Neural crest cell (in vitro differentiated cells): ENCODE data around the gene SLC22A1. TPM values are rescaled to one million over a fixed set of nuclear protein-coding genes. Genes with fewer than 3 reads are reported as not detected.
A peak's percentile ranks its signal among the peaks of the same experiment; 100 is the strongest.

Source experiments
- DNase-seq: peaks from one replicate; pipeline ENCODE4 v3.0.0; 2021; ENCODE audit warnings: low read depth, mixed read lengths, low spot score
- H3K27ac Mint-ChIP-seq: one replicate; pipeline ENCODE4 v1.8.0; 2021; ENCODE audit warnings: mild to moderate bottlenecking, mixed read lengths; ENCODE audit not compliant: unreplicated experiment
- H3K27me3 Mint-ChIP-seq: 2 replicates; pipeline ENCODE4 v1.8.0; 2021; ENCODE audit warnings: low read depth, mild to moderate bottlenecking, mixed read lengths
- H3K36me3 Mint-ChIP-seq: 2 replicates; pipeline ENCODE4 v1.8.0; 2021; ENCODE audit warnings: low read depth, mild to moderate bottlenecking, mixed read lengths
- H3K4me1 Mint-ChIP-seq: 2 replicates; pipeline ENCODE4 v1.8.0; 2021; ENCODE audit warnings: mixed read lengths
- H3K4me3 Mint-ChIP-seq: one replicate; pipeline ENCODE4 v1.8.0; 2021; ENCODE audit warnings: mild to moderate bottlenecking, mixed read lengths
- H3K9me3 Mint-ChIP-seq: 2 replicates; pipeline ENCODE4 v1.8.0; 2021; ENCODE audit warnings: mixed read lengths
- CTCF ChIP-seq: fragments of 200-600 bp; sonication (generic); conservative IDR thresholded peaks from 2 replicates; pipeline ENCODE4 v1.5.0; 2021; ENCODE audit warnings: antibody characterized with exemption, mild to moderate bottlenecking
- total RNA-seq: library from RNA; stranded (reverse); gene quantifications from 2 replicates; pipeline ENCODE4 v1.2.1, GENCODE V29; 2021

SLC22A1 gene
- total RNA-seq, 1 donor from 2014 or later, result 2.1 TPM

DNA sequence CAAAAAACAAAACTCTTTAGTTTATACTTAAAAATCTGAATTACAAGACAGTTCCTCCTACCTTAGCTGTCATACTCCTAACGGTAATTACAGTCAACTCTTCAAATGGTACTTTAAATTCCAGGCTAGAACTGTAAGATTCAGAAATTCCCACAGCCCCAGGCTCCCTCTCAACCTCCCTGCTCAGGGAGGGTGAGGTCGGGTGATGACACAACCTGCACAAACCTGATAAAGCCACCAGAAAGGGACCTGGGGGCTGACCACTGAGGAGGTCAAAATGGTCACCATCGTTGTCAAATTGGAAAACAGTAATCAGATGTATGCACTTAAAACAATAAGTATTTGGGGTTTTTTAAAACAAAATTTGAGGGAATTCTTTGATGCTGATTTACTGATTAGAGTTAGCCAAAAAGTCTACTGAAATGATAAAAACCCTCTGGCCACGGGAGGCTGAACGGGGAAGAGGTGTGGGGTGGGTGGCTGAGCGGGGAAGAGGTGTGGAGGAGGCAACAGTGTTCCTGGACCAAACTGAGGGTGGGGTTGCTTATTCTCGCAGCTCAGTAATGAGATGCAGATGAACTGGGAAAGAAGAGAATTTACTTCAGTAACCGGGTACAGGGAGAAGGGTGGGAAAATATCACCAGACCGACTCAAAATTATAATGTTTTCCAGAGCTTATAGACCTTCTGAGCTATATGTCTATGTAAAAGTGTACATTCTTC, 52.4 kb downstream of the SLC22A1 start:
- no peaks in the 10 kb centered on the region for H3K9me3 Mint-ChIP-seq
- no peak overlapping the region for H3K4me3 Mint-ChIP-seq
- no peak for TF ChIP-seq CTCF
- no peak for DNase-seq
- H3K36me3 Mint-ChIP-seq, result no peaks in the 10 kb centered on the region
- no peaks in the 10 kb centered on the region for H3K27me3 Mint-ChIP-seq
- no peak overlapping the region for H3K27ac Mint-ChIP-seq
- peaks cover 24% of the 10 kb centered on the region for H3K4me1 Mint-ChIP-seq

GRCh38 chr6:160174681-160175080, 53.1 kb downstream of the SLC22A1 start:
- H3K36me3 Mint-ChIP-seq, result no peaks in the 10 kb centered on the region
- peaks cover 24% of the 10 kb centered on the region for H3K4me1 Mint-ChIP-seq
- H3K27ac Mint-ChIP-seq, result no peak overlapping the region
- H3K27me3 Mint-ChIP-seq, result no peaks in the 10 kb centered on the region
- no peaks in the 10 kb centered on the region for H3K9me3 Mint-ChIP-seq
- TF ChIP-seq CTCF, result no peak
- H3K4me3 Mint-ChIP-seq, result no peak overlapping the region
- DNase-seq, result no peak

DNA sequence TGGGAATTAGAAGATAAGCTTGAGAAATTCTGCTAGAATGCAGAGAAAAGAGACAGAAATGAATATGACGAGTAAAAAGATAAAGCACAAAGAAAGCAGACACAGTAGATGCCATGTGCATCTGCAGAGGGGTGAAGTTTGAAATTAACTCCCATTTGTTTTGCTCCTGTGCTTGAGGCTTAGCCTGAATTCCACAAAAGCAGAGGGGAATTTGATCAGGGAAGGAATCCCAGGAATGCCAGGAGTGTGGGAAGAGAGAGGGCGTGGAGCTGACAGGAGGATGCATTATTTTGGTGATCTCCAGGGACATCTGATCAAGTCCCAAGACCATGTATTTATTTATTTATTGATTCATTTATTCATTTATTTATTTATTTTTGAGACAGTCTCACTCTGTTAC, 55.6 kb downstream of the SLC22A1 start:
- Mint-ChIP-seq H3K4me3 (no peak overlapping the region), H3K36me3 (no peaks in the 10 kb centered on the region), H3K9me3 (no peaks in the 10 kb centered on the region), H3K27me3 (no peaks in the 10 kb centered on the region), H3K27ac (no peak overlapping the region), H3K4me1 (peaks cover 24% of the 10 kb centered on the region)
- no peak for DNase-seq
- no peak for TF ChIP-seq CTCF

- TF ChIP-seq CTCF, result no peak
- H3K36me3 Mint-ChIP-seq, result no peaks in the 10 kb centered on the region
- no peaks in the 10 kb centered on the region for H3K9me3 Mint-ChIP-seq
- peaks cover 24% of the 10 kb centered on the region for H3K4me1 Mint-ChIP-seq
- H3K27ac Mint-ChIP-seq, result peak overlapping the region; percentile 78
- DNase-seq, result no peak
- H3K4me3 Mint-ChIP-seq, result peak overlapping the region; percentile 27
- H3K27me3 Mint-ChIP-seq, result no peaks in the 10 kb centered on the region
These were observed 56.7 kb downstream of the SLC22A1 start for GRCh38 chr6:160178271-160178670.

- no peak for TF ChIP-seq CTCF
- Mint-ChIP-seq H3K4me3 (no peak overlapping the region), H3K27ac (no peak overlapping the region), H3K36me3 (no peaks in the 10 kb centered on the region), H3K4me1 (peaks cover 24% of the 10 kb centered on the region), H3K27me3 (no peaks in the 10 kb centered on the region), H3K9me3 (no peaks in the 10 kb centered on the region)
- DNase-seq, result no peak
These were observed 59.1 kb downstream of the SLC22A1 start for GRCh38 chr6:160180706-160181105.
